ENCODE measurements around the gene C1QTNF6. TPM values are rescaled to one million over a fixed set of nuclear protein-coding genes. Genes with fewer than 3 reads are reported as not detected.

The C1QTNF6 gene
- total RNA-seq, 1 experiment from 2014 or later: 25.0 TPM

- no peaks in the 10 kb centered on the region for H3K4me1 ChIP-seq (ENCODE audit: control insufficient read depth, insufficient read depth, low read length)
- no peaks in the 10 kb centered on the region for H3K36me3 ChIP-seq (ENCODE audit: control insufficient read depth, insufficient read depth, low read length)
- DNase-seq (ENCODE audit: low read depth, low spot score): no peak
- H3K27me3 ChIP-seq (ENCODE audit: control insufficient read depth, insufficient read depth, low read length): no peaks in the 10 kb centered on the region
- H3K27ac ChIP-seq (ENCODE audit: low read length): no peak overlapping the region
- no TSS peak for BruUV-seq (replicated peaks)
- no peaks in the 10 kb centered on the region for H3K9me3 ChIP-seq (ENCODE audit: control insufficient read depth, insufficient read depth, low read depth, low read length)
- no peak overlapping the region for H3K4me3 ChIP-seq (ENCODE audit: low read depth in 2 of 2, low read length in 2 of 2)
- ChIA-PET CTCF (no interaction called here), POLR2A (no interaction called here)
- ATAC-seq: no peak
- intact Hi-C loops (cut with micrococcal nuclease; ENCODE audit: unreplicated experiment): no loop called here
- in situ Hi-C loops (cut with HindIII; ENCODE audit: low pct_unique_long_range_greater_than_20kb, low sequenced_read_pairs): no loop called here
- TF ChIP-seq TCF7L2 (IDR thresholded peaks at IDR 0.05; ENCODE audit: low read depth, low read length) (no peak), POLR2AphosphoS5 (IDR thresholded peaks at IDR 0.05; ENCODE audit: low read depth, low read length) (no peak)
Measured at GRCh38 chr22:37157516-37158285, 30.3 kb downstream of the C1QTNF6 start.

GRCh38 chr22:37156686-37157435 is 31.2 kb downstream of the C1QTNF6 start:
- no peak overlapping the region for H3K27ac ChIP-seq (ENCODE audit: low read length)

More at GRCh38 chr22:37156686-37157435, 31.2 kb downstream of the C1QTNF6 start:
- no peak for ATAC-seq
- no peaks in the 10 kb centered on the region for H3K9me3 ChIP-seq (ENCODE audit: control insufficient read depth, insufficient read depth, low read depth, low read length)
- no TSS peak for BruUV-seq (replicated peaks)
- intact Hi-C loops (cut with micrococcal nuclease; ENCODE audit: unreplicated experiment) (no loop called here), in situ Hi-C loops (cut with HindIII; ENCODE audit: low pct_unique_long_range_greater_than_20kb, low sequenced_read_pairs) (no loop called here)
- H3K4me3 ChIP-seq (ENCODE audit: low read depth in 2 of 2, low read length in 2 of 2): no peak overlapping the region
- ChIA-PET CTCF (interaction anchor here (1.1 kb wide), 1 partner anchor 10 kb away, joined by 3 read pairs; no protein-coding TSS in a partner anchor), POLR2A (no interaction called here)
- TF ChIP-seq POLR2AphosphoS5 (IDR thresholded peaks at IDR 0.05; ENCODE audit: low read depth, low read length): no peak
- no peak for TF ChIP-seq TCF7L2 (IDR thresholded peaks at IDR 0.05; ENCODE audit: low read depth, low read length)
- no peak for TF ChIP-seq SIN3A (IDR thresholded peaks at IDR 0.05; ENCODE audit: borderline replicate concordance, insufficient read depth, low read depth, low read length)
- TF ChIP-seq REST (IDR thresholded peaks at IDR 0.05; ENCODE audit: insufficient read depth in 1 of 2, low read depth in 2 of 2, low read length in 1 of 2): no peak
- no peak for TF ChIP-seq CTCF (IDR thresholded peaks at IDR 0.05)
- no peaks in the 10 kb centered on the region for H3K4me1 ChIP-seq (ENCODE audit: control insufficient read depth, insufficient read depth, low read length)
- no peak for DNase-seq (ENCODE audit: low read depth, low spot score)
- no peaks in the 10 kb centered on the region for H3K36me3 ChIP-seq (ENCODE audit: control insufficient read depth, insufficient read depth, low read length)
- H3K27me3 ChIP-seq (ENCODE audit: control insufficient read depth, insufficient read depth, low read length): no peaks in the 10 kb centered on the region

All from Panc1 (cell line).